Measurements from ENCODE around the gene CALHM6.

- TF ChIP-seq CTCF (IDR thresholded peaks at IDR 0.05 in 2 of 3, conservative IDR thresholded peaks at IDR 0.05 in 1 of 3; ENCODE audit: control insufficient read depth in 2 of 3, extremely low read depth in 1 of 3, insufficient read depth in 1 of 3, low read depth in 3 of 3, low read length in 3 of 3), result no peak
- TF ChIP-seq ZNF274 (IDR thresholded peaks at IDR 0.05; ENCODE audit: insufficient read depth, insufficient read length), result no peak
- TF ChIP-seq SIN3A (IDR thresholded peaks at IDR 0.05; ENCODE audit: low read depth, low read length), result no peak
- no peak for TF ChIP-seq JUNB (IDR thresholded peaks at IDR 0.05)
- no peak for TF ChIP-seq SUZ12 (IDR thresholded peaks at IDR 0.05; ENCODE audit: unreplicated experiment)
- TF ChIP-seq TCF12 (IDR thresholded peaks at IDR 0.05; ENCODE audit: low read depth, low read length), result no peak
- no peak for TF ChIP-seq CEBPZ (IDR thresholded peaks at IDR 0.05; ENCODE audit: low read depth, low read length)
- TF ChIP-seq MAX (IDR thresholded peaks at IDR 0.05; ENCODE audit: low read depth, low read length), result no peak
- no peak for TF ChIP-seq YY1 (IDR thresholded peaks at IDR 0.05; ENCODE audit: low read depth, low read length)
- TF ChIP-seq POLR2AphosphoS5 (IDR thresholded peaks at IDR 0.05; ENCODE audit: low read length), result no peak
- TF ChIP-seq RFX5 (IDR thresholded peaks at IDR 0.05; ENCODE audit: low read depth, low read length), result no peak
- no peak for TF ChIP-seq BHLHE40 (IDR thresholded peaks at IDR 0.05; ENCODE audit: borderline replicate concordance in 1 of 2, low read depth in 2 of 2, low read length in 1 of 2)
- TF ChIP-seq PKNOX1 (IDR thresholded peaks at IDR 0.05), result no peak
Measured at GRCh38 chr6:116431964-116432595, 29.1 kb upstream of the CALHM6 start.

All from GM12878 (cell line).